CD4-positive, alpha-beta T cell treated with Interleukin-4 for 4 hours (primary cell): ENCODE data around the gene PPA1.
A peak's percentile ranks its signal among the peaks of the same experiment; 100 is the strongest.
"Not testable (repeated sequence)": the region's sequence is repeated elsewhere in the genome, so short reads cannot be mapped to it uniquely, and the experiment has no call there.

ENCODE experiments used
- DNase-seq: peaks from one replicate; pipeline ENCODE4 v3.0.0-alpha.2; 2020

The PPA1 gene

DNA sequence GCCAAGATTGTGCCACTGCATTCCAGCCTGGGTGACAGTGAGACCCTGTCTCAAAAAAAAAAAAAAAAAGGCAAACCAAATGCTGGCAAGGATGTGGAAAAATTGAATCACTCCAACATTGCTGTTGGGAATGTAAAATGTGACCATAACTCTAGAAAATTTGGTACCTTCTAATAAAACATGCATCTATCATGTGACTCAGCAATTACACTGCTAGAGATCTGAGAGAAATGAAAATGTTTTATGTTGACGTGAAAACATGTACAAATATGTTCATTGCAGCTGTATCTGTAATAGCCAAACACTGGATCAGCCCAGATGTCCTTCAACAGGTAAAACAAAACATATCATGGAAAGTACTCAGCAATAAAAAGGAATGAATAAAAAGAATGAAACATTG, 32.1 kb downstream of the PPA1 start:
- no peak for DNase-seq

DNA sequence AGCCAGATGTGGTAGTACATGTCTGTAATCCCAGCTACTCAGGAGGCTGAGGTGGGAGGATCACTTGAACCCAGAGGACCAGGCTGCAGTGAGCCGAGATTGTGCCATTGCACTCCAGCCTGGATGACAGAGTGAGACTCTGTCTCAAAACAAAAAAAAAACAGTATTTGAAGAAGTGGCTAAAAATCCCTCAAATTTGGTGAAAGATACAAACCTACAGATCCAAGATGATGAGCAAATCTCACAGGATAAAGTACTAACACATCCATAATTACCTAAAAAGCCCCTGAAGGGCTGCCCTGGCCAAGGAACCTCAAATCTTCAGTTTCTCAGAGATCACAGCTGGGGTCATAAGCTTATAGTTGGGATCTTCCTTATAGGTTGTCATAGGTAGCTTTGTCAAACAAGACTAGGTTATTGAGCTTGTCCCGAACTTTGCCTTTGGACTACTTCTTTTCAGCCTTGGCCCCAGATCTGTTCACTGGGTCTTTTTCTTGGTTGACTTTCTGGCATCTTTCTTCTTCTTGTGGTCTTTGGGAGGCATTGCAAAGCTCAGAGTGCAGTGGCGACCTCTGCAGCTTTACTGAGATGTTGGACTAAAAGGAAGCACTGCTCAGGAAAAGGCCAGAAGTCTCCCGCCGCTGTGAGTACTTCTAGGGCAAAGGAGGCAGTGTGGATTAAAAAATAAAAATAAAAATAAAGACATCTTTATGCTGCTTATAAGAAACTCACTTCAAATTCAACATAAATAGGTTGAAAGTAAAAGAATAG, 34.3 kb downstream of the PPA1 start:
- peak; percentile 6 for DNase-seq

DNA sequence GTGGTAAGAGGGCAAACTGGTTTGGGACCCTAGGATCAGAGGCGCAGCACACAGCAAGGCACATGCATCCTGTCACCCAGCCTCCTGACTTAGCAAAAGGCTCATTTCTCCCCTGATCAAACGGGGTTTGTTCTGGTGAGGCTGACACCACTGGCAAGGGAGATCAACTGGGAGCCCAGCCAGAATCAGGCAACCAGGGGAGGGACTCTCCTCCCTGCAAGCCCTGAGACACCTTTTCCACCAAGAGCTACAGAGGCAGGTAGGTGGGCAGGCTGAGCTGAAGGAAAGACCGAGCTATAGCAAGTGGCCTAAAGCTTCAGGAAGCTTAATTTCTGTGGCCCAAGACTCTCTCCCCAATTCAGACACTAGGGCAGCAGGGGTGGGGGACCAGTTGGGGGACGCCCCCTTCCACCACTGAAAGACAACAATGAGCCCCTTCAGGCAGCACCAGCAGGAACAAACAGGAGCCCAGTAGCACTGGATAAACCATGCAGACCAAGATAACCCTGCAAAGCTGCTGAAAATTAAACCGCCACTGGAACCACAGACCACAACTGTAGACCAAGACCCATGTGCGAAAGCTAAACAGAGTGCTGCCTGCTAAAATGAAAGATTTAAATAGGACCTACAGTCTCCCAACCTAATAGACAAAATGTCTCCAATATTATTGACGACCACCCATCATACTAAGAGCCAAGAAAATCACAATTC, 35.8 kb downstream of the PPA1 start:
- peak; percentile 17 for DNase-seq

DNA sequence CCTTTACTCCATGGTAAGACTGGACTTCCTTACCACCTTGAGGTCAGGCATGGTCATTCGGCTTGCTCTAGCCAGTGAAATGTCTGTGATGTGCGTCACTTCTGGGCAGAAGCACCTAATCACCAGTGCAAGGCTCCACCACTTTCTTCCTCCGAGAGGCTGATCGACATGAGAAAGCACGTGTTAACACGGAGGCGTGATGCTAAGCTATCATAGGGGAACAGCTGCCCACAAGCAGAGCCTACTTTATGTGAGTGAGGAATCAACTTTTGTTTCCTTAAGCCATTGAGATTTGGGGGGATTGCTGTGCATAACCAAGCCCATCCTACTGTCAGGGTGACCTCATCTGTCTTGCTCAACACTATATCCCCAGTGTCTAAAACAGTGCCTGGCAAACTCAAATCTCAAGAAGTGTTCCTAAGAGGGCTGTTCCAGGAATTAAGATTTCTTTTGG, 39.8 kb downstream of the PPA1 start:
- DNase-seq, result no peak

DNA sequence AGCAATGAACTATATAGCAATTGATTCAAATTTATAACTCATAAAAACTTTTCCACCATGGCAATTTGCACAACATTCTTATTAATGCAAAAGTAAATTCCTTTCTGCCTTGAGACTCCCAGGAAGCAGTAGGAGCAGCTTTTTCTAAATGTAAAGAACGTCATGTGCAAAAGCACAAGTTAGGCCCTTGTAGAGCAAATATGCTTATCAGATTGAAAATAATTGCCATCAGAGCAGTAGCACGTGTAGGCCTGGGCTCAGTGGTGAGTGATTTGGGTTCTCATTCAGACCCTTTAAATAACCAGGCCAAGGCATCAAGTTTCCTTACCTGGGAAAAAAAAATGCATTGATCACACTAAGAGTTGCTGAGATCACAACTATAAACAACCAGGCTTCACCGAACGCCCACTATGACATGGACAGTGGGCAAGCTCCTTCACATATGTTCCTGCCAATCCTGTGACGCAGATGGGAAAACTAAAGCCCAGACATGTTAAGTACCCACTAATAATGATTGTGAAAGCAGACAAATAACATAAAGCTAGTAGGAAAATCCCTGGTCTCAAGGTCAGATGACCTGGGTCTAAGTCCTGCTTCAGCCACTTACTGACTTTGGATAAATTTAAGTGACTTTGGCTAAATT, 40.8 kb downstream of the PPA1 start:
- no peak for DNase-seq

DNA sequence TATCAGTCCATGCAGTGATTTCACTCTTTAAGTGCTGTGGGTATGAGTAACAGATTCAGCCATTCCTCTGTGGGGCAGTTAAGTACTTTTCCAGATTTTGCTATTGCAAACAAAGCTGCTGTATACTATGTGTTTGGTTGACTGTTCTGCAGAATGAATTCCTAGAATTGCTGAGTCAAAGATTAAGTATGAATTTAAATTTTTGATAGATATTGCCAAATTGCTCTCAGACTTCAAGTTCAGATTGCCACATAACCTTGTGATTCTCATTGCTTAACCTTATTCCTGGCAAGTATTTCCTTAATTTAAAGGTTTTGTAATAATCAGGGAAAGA, 41.3 kb downstream of the PPA1 start:
- DNase-seq, result no peak

DNA sequence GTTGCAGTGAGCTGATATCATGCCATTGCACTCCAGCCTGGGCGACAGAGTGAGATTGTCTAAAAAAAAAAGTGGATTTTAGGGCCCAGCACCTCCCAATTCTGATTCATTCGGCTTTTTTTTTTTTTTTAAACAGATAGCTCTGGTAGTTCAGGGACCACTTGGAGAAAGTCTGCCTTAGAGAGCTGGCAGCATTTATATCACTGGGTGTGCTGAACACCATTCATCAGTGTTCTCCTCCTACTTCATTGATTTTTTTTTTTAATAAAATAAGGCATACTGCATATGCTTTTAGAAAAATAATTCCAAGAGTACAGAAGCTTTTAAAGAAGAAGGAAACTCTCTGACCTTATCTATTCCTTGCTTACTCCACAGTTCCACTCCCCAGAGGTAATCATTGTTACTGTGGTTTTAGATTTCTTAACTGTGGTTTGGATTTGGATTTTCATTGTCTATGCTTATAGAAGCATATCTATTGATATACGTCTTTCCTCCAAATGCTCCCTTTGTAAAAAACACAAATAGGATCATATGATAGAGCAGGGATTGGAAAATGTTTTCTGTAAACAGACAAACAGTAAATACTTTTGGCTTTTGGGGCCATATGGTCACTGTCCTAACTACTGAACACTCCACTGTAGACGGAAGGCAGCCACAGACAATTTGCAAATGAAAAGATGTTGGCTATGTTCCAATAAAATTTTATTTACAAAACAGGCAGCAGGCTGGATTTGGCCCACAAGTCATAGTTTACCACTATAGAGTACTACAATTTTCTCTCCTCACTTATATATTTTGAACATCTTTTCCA, 41.9 kb downstream of the PPA1 start:
- no peak for DNase-seq

DNA sequence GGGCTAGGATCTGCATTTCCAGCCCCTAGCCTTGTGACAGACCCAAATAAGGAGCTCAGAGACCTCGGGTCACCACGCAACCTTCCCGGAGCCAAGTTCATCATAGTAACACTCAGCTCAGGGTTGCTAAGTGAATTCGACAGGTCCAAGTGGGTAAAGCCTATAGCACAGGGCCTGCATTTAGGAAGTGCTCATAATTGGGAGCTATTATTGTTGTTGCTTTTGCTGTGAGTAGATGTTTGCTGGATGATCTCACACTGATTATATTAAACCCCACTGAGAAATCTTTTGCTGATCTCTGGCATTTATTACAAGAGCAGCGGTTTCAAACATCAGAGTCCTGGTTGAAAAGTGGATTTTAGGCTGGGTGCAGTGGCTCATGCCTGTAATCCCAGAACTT, 42.6 kb downstream of the PPA1 start:
- no peak for DNase-seq

DNA sequence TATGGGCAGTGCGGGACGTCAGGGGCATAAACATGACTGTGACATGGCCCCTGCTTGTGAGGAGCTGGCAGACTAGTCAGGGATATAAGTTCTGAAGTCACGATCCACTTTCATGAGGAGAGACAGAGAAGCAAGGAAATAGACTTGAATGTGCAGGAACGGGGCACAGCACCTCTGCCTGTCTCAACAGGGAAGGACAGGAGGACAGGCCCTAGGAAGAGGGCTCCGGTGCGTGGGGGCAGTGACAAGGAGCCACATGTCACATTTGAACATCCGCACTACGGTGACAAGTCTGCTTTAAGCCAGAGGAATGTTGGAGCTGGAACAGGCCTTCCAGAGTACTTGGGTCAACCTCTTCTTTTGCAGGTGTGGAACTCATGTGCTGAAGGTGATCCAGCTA, 43.1 kb downstream of the PPA1 start:
- DNase-seq, result no peak

DNA sequence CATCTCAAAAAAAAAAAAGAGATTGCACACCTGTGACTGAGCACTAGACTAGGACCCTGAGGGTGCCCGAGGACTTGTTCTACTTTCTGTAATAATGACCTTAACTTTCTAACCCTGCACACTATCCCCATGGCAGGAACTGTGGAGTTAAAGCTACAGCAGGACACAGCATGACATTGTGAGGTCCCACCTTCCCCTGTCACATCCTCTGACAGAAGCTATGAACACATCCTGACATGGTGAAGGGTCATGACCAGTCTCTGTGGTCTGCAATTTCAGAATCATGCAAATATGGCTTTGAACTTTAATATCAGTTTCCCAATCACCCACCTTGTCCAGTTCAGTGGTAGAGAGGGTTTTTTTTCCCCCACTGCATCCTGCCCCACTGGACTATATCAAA, 44.5 kb downstream of the PPA1 start:
- no peak for DNase-seq

DNA sequence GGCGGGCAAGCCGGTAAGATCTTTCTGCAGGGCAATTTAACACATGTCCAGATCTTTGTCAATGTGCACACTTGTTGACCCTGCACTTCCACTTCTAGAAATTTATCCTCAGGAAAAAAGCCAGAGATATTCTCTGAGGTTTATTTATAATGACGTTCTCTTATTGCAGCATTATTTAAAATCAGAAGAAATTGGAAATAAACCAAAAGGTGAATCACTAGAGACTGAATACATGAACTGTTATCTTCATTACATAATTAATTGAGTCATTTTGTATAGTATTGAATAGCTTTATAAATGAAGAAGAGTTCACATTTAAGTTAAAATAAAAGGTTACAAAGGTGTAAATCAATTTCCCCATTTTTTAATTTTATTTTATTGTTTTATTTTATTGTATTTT, 46.7 kb downstream of the PPA1 start:
- DNase-seq, result no peak

DNA sequence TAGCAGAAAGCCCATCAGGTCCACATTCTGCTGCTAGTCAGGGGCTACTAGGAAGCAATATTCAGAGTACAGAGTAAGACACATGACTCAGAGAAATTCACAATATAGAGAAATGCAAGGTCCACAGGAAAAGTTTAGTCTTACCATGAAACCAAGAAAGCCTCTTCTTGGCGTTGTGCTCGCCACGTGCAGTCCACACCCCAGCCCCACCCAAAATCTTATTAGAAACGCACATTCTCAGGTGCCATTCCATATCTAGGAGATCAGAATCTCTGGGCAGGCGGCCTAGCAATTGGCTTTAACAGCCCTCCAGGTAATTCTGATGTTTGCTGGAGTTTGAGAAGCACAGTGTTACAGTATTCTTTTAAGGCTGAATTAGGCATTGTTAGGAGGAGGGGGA, 47.1 kb downstream of the PPA1 start:
- DNase-seq, result no peak

DNA sequence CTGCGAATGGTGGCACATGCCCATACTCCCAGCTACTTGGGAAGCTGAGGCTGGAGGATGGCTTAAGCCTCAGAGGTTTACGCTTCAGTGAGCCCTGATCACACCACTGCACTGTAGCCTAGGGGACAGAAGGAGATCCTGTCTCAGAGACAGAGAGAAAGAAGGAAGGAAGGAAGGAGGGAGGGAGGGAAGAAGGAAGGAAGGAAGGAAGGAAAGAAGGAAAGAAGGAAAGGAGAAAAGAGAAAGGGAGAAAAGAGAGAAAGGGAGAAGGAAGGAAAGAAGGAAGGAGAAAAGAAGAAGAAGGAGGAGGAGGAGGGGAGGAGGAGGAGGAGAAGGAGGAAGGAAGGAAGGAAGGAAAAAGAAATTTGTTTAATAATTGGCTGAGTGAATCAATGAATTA, 49.9 kb downstream of the PPA1 start:
- no peak for DNase-seq

DNA sequence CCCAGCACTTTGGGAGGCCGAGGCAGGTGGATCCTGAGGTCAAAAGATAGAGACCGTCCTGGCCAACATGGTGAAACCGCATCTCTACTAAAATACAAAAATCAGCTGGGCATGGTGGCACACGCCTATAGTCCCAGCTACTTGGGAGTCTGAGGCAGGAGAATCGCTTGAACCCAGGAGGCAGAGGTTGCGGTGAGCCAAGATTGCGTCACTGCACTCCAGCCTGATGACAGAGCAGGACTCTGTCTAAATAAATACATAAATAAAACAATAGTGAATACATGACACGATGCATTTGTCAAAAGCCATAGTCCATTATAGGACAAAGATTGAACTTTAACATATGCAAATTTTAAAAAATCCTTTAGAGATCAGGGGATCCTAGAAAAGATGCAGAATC, 54.0 kb downstream of the PPA1 start:
- DNase-seq, result not testable (repeated sequence)

DNA sequence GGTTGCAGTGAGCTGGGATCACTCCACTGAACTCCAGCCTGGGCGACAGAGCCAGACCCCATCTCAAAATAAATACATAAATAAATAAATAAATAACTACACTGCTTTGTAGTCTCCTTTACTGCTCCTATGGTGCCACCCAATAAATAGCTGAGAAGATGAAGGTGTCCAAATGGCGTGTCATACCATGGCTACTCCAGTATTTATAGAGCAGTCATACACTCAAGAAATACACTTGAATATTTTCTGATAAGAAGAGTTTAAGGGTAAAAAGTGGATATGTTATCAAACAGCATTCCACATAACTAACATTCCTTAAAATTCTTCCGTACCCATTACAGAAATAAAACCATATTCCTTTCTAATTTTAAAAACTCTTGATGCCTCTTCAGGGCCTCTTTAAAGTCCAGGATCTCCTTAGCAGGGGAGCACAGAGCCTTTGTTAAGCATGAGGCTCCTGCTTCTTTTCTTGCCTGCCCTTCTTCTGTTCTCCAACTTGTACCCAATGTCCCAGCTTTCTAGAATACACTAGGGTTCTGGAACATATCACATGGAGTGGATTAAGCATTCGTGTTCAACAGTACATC, 55.0 kb downstream of the PPA1 start:
- DNase-seq, result no peak

DNA sequence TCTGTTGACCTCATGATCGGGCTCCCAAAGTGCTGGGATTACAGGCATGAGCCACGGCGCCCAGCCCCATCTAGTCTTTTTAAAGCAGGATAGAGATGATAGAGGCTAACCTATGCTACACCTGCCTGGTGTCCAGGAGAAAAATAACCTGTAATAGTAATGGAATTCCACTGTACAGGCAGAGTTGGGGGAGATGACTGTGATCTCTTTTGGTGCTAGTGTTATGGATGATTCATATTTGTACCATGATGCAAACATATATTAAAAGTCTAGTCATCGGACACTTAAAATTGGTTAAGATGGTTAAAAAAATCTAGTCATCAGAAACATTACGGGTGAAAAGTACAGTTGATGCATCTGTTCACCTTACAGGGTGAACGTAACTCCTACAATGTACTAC, 56.8 kb downstream of the PPA1 start:
- DNase-seq, result no peak

DNA sequence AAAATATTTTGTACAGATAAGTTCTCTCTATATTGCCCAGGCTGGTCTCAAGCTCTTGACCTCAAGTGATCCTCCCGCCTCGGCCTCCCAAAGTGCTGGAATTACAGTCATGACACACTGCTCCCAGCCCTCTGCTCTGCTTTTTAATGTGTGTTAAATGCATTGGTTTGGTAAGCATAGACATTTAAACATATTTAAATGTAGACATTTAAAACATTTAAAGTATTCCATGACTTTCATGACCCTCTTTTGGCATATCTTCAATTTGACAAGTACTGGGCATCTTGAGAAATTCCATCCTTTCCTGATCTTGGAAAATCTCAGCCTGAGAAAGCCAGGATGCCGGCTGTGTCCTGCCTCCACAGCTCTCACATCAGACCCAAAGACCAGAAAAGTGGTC, 57.7 kb downstream of the PPA1 start:
- no peak for DNase-seq

DNA sequence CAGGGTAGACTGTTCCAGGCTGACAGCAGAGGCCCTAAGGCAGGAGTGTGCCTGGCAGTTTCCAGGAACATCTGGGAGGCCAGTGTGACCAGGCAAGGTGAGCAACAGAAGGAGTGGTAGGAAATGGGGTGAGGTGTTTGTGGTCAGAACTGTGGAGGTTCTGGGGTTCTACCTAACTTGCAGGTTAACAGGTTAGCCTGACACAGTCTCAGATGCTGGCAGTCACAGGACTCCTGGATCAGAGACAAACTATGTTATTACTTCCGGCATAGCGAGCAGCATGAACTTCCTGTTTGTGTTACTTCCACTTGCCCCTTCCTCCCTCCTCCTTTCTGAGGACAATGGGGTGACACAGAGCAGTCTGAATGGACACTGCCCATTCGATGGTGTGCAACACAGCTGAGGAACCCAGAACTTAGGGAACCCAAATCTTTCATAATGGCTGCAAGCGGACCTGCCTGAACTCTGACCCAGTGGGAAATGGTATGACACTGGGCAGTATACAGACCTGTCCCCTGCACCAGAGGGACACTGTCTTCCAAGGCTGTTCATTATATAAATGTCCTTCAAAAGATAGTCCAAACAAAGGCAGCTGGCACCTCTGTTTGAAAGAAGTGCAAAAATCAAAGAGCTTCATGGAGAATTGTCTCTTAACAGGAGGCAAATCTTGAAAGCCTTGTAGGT, 59.0 kb downstream of the PPA1 start:
- peak; percentile 72 for DNase-seq

DNA sequence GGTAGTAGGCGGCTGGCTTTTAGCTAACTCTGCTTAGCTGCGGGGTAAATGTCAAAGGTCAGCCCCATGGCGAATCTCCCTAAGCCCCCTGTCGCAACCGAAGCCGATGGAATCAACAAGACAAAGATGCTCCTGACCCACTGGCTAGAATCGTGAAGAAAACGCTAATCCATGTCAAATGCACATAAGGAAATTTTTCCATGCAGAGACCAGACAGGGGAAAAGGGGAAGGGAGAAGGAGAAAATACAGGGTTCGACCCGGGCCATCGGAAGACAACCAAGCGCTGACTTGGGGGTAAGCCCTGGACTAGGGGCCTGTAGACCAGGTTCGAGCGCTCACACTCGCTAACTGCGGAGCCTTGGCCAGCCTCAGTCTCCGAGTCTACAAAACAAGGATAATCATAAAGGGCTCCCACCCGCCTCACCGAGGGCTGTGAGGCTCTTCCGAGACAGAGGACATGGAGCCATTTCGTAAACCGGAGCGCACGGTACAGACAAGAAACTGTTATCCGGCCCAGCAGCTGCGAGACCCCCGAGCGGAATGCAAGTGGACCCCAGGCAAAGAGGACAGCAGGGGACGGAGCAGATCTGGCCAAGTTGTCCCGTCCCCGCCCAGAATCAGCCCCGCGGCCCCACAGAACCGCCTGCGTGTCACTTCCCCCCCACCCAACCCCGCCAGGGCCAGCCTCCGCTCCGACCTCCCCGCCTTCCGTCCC, 63.4 kb downstream of the PPA1 start:
- DNase-seq, result no peak

DNA sequence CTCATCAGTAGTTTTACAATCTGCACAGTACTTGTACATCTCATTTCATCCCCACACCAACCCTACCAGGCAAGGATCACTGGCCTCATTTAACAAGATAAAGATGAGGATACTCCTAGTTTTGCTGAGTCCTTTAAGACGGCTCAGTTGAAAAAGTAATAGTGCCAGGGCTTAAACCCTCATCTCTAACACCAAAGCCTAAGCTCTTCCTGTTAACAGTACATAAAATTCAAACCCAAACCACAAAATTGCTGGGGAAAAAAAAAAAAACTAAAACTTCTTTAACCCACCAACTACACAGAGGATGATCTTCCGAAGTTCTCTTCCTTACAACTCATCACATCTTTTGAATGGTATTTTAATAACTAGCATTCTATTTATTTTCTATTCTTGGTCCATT, 64.2 kb downstream of the PPA1 start:
- DNase-seq, result peak; percentile 53

DNA sequence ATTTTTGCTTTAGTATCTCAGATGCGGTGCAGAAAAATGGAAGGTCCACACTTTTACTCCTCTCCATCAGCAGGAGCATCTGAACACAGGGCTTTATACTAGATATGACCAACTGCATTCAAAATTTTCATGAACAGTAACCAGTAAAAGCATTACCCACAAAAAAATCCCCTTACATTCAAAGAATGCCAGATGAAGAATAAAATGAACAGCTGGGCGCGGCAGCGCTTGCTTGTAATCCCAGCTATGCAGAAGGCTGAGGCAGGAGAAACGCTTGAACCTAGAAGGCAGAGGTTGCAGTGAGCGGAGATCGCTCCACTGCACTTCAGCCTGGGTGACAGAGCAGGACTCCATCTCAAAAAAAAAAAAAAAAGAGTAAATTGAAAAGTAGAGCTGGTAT, 66.0 kb downstream of the PPA1 start:
- no peak for DNase-seq

DNA sequence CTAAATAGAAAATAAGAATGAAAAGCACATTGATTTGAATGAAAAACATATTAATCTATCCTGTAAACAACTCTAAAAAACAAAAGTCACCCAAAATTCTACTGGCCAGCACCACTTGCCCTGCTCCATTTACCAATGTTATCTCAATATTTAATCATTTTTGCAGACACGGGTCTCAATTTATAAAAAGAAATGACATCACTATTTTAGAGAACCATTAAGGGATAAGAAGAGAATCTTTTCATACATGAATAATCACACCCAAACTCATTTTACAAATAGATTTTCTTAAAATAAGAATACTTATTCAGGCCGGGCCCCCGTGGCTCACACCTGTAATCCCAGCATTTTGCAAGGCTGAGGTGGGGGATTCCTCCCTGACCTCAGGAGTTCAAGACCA, 66.8 kb downstream of the PPA1 start:
- DNase-seq, result no peak
